Ishikawa (cell line): Measurements from ENCODE around the gene PGP.

ENCODE experiments used
- CEBPB ChIP-seq: IDR thresholded peaks from 2 replicates; pipeline ENCODE4 v1.6.1; 2012
- YY1 ChIP-seq: IDR thresholded peaks from 2 replicates; pipeline ENCODE4 v1.6.1; 2012; ENCODE audit warnings: low read depth

DNA sequence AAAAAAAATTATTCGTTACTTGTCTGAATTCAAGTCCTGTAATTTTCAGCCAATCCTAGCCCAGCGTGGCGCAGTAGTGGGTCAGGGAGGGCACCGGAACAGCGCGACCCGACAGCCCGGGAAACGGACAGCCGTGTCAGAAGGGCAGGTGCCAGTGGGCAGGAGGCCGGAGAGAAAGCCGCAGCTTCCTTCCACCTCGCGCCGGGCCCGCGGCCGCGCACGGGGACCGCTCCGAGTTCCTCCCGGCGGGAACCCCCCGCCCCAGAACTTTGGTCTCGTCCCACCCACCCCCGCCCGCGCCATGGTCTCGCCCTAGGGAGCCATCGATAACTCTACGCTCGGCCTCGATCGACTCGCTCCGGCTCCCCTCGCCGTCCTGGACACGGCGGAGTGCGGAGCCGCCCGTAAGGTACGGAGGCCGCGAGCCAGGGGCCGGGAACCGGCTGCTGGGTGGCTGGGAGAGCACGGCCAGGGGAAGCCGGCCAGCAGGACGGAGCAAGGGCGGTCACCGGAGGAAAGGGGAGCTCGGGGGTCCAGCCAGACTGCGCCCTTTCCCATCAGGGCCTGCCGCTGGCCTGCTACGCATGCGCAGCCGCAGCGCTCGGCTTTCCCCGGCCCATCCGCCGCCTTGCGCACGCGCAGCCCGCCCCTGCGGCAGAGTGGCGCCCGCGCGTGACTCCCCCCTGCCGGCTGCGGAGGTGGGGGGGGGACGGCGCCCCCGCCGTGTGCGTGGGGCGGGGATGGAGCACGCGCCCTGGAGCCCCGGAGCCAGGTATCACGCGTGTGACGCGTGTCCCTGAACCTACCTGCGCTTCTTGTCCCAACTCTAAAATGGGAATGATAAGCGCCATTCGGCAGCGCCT, 9.3 kb downstream of the PGP start, which contains the start of gene MLST8:
- TF ChIP-seq YY1, result peak; percentile 84
- TF ChIP-seq CEBPB, result peak; percentile 1; the same call in 1 of the 2 replicates
